ENCODE results near the gene EXOSC3.

The EXOSC3 gene

GRCh38 chr9:37732086-37732741 lies 52.6 kb downstream of the EXOSC3 start:
- no peak for DNase-seq

- DNase-seq, result no peak
Measured at GRCh38 chr9:37730839-37731238, 54.0 kb downstream of the EXOSC3 start.

GRCh38 chr9:37730256-37730655 lies 54.6 kb downstream of the EXOSC3 start:
- no peak for DNase-seq

All from central memory CD4-positive, alpha-beta T cell (primary cell).